ENCODE data around the gene LTA4H. TPM values are rescaled to one million over a fixed set of nuclear protein-coding genes. Genes with fewer than 3 reads are reported as not detected.

The LTA4H gene
- total and polyA plus RNA-seq, 2 donors = 61.5 to 72.1 TPM

DNA sequence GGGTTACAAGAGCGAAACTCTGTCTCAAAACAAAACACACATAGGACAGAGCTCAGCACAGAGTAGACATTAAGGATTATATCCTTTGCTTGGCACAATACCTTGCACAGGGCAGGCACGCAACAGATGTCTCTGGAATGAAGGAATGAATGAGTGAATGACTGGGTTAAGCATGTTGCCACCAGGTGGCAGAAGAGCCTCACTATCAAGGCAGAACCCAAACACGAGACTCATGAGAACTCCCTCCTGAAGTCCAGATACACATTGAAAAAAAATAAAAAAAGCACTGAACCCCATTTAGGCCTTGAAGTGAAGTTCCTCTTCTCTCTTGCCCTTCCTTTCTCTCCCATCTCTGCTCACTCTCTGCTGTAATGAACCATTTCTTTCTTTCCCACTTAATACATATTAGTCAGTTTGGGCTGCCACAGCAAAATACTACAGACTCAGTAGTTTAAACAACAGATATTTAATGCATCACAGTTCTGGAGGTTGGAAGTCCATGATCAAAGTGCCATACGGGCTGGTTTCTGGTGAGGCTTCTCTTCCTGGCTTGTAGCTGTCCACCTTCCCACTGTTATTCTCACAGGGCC lies 26.6 kb upstream of the LTA4H start:
- no peak overlapping the region for H3K27ac ChIP-seq (ENCODE audit: low read depth in 1 of 2, low read length in 1 of 2)
- H3K4me3 ChIP-seq (ENCODE audit: low read length in 2 of 2) = no peak overlapping the region
- no peaks in the 10 kb centered on the region for H3K9me3 ChIP-seq (ENCODE audit: control insufficient read depth in 2 of 2, insufficient read depth in 1 of 2, low read length in 1 of 2)
- DNase-seq (ENCODE audit: low read depth in 6 of 9, low spot score in 9 of 9) = peak; percentile 40 to 86 (median 64)
- H3K4me1 ChIP-seq (ENCODE audit: control insufficient read depth in 2 of 2, insufficient read depth in 2 of 2, low read length in 2 of 2) = peaks cover 0 to 5% of the 10 kb centered on the region in 2 donors
- H3K36me3 ChIP-seq (ENCODE audit: control insufficient read depth in 2 of 2, insufficient read depth in 2 of 2, low read length in 1 of 2) = no peaks in the 10 kb centered on the region
- WGBS = 62% methylated on average over 4 of the region's 4 CpGs
- H3K27me3 ChIP-seq (ENCODE audit: control insufficient read depth in 2 of 2, insufficient read depth in 1 of 2, low read length in 1 of 2) = no peaks in the 10 kb centered on the region

DNA sequence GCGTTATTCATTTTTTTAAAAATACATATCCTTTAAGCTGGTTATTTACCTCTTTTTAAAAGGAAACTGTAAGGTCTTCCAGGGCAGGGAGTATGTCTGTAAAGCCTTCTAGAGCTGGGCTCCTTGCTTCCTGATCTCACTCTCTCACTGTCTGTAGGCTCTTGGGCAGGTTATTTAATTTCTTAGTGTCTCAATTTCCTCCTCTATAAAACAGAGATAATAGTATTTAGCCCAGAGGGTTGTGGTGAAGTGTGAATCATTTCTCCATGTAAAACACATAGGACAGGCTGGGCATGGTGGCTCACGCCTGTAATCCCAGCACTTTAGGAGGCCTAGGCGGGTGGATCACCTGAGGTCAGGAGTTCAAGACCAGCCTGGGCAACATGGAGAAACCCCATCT lies 25.9 kb upstream of the LTA4H start:
- H3K9me3 ChIP-seq (ENCODE audit: control insufficient read depth in 2 of 2, insufficient read depth in 1 of 2, low read length in 1 of 2) = no peaks in the 10 kb centered on the region
- no peak overlapping the region for H3K4me3 ChIP-seq (ENCODE audit: low read length in 2 of 2)
- H3K36me3 ChIP-seq (ENCODE audit: control insufficient read depth in 2 of 2, insufficient read depth in 2 of 2, low read length in 1 of 2) = no peaks in the 10 kb centered on the region
- peaks cover 0 to 5% of the 10 kb centered on the region in 2 donors for H3K4me1 ChIP-seq (ENCODE audit: control insufficient read depth in 2 of 2, insufficient read depth in 2 of 2, low read length in 2 of 2)
- no peak overlapping the region for H3K27ac ChIP-seq (ENCODE audit: low read depth in 1 of 2, low read length in 1 of 2)
- no peaks in the 10 kb centered on the region for H3K27me3 ChIP-seq (ENCODE audit: control insufficient read depth in 2 of 2, insufficient read depth in 1 of 2, low read length in 1 of 2)
- 98% methylated on average over 3 of the region's 3 CpGs for WGBS
- DNase-seq (ENCODE audit: low read depth in 6 of 9, low spot score in 9 of 9) = no peak

DNA sequence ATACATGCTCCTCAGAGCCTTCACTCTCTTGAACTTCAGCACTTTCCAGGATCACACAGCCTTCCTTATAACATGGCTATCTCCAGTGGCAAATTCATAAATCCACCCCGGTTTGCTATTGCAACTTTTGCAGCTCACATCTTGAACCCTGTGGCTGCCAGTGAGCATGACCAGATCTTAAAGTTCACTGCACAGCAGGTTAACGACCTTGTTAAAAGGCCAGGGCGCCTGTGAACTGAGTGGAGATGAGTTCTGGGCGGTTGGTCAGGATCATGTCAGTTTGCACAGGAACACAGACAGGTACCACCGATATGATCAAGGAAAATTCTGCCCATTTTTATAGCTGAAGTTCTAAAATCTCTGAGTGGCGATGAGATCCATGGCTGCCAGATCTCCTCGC lies 24.7 kb upstream of the LTA4H start:
- Histone ChIP-seq H3K4me1 (ENCODE audit: control insufficient read depth in 2 of 2, insufficient read depth in 2 of 2, low read length in 2 of 2) (peaks cover 0 to 5% of the 10 kb centered on the region in 2 donors), H3K9me3 (ENCODE audit: control insufficient read depth in 2 of 2, insufficient read depth in 1 of 2, low read length in 1 of 2) (no peaks in the 10 kb centered on the region), H3K27ac (ENCODE audit: low read depth in 1 of 2, low read length in 1 of 2) (no peak overlapping the region), H3K4me3 (ENCODE audit: low read length in 2 of 2) (no peak overlapping the region), H3K36me3 (ENCODE audit: control insufficient read depth in 2 of 2, insufficient read depth in 2 of 2, low read length in 1 of 2) (no peaks in the 10 kb centered on the region), H3K27me3 (ENCODE audit: control insufficient read depth in 2 of 2, insufficient read depth in 1 of 2, low read length in 1 of 2) (no peaks in the 10 kb centered on the region)
- WGBS = 95% methylated on average over 7 of the region's 7 CpGs
- DNase-seq (ENCODE audit: low read depth in 6 of 9, low spot score in 9 of 9) = no peak

DNA sequence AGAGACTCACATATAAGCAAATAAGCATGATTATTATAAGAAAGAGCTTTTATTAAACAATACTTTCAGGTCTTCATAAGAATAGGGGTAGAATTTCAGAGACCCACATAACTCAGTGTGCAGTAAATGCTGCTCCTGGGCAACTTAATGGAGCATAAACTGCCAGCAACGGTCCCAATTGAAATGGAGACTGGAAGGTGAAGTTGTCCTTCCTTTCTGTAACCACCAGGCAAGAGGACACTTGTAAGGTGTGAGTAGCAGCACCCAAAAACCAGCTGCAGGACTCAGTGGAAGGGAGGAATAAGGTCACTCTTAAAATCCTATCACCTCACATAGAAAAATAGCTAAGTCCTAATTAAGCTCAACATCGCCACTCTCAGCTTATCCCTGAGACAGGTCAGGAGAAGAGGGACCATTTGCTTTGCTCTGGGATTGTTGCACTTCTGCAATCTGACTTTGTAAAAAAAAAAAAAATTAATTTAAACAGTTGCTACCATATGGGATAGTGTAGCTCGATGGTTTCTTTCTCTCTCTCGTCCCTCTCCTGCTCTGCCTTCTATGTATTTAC lies 22.7 kb upstream of the LTA4H start:
- DNase-seq (ENCODE audit: low read depth in 6 of 9, low spot score in 9 of 9) = no peak
- Histone ChIP-seq H3K4me3 (ENCODE audit: low read length in 2 of 2) (no peak overlapping the region), H3K4me1 (ENCODE audit: control insufficient read depth in 2 of 2, insufficient read depth in 2 of 2, low read length in 2 of 2) (no peaks in the 10 kb centered on the region), H3K9me3 (ENCODE audit: control insufficient read depth in 2 of 2, insufficient read depth in 1 of 2, low read length in 1 of 2) (no peaks in the 10 kb centered on the region), H3K27me3 (ENCODE audit: control insufficient read depth in 2 of 2, insufficient read depth in 1 of 2, low read length in 1 of 2) (no peaks in the 10 kb centered on the region), H3K36me3 (ENCODE audit: control insufficient read depth in 2 of 2, insufficient read depth in 2 of 2, low read length in 1 of 2) (no peaks in the 10 kb centered on the region), H3K27ac (ENCODE audit: low read depth in 1 of 2, low read length in 1 of 2) (no peak overlapping the region)
- 96% methylated on average over 4 of the region's 4 CpGs for WGBS

DNA sequence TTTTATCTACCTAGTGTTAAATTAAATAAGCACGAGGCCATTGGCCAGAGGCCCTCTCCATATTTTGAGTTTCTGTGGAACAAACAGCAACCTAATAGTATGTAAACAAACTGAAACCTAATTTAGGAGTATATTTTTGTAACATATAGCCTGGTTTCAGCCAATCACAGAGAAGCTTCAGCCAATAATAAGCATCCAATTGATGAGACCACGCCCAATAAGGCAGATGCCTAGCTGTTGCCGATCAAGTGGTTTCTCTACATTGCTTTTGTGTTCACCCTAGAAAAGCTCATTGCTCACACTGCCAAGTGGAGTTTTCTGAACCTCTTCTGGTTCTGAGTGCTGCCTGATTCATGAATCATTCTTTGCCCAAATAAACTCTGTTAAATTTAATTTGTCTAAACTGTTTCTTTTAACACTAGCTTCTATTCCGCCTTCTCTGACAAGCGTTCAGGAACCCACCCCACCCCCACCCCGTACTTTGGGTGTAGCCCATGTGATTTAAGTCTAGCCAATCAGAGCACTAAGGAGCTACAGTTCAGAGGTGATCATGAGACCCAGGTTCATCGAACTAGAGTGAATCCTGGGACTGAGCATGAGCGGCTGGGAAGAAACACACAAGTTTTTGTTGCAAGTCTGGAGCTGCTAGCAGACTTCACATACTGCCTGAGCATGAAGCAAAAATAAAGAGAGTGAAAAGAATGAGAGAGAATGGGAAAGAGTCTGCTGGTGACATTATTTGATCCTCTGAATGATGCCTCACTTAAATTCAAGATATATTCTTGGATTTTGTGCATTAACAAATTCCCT lies 21.5 kb upstream of the LTA4H start:
- 98% methylated on average over 8 of the region's 8 CpGs for whole genome bisulfite sequencing
- no peak for DNase-seq (ENCODE audit: low read depth in 6 of 9, low spot score in 9 of 9)
- Histone ChIP-seq H3K36me3 (ENCODE audit: control insufficient read depth in 2 of 2, insufficient read depth in 2 of 2, low read length in 1 of 2) (no peaks in the 10 kb centered on the region), H3K9me3 (ENCODE audit: control insufficient read depth in 2 of 2, insufficient read depth in 1 of 2, low read length in 1 of 2) (no peaks in the 10 kb centered on the region), H3K4me3 (ENCODE audit: low read length in 2 of 2) (no peak overlapping the region), H3K27me3 (ENCODE audit: control insufficient read depth in 2 of 2, insufficient read depth in 1 of 2, low read length in 1 of 2) (no peaks in the 10 kb centered on the region), H3K27ac (ENCODE audit: low read depth in 1 of 2, low read length in 1 of 2) (no peak overlapping the region), H3K4me1 (ENCODE audit: control insufficient read depth in 2 of 2, insufficient read depth in 2 of 2, low read length in 2 of 2) (no peaks in the 10 kb centered on the region)

DNA sequence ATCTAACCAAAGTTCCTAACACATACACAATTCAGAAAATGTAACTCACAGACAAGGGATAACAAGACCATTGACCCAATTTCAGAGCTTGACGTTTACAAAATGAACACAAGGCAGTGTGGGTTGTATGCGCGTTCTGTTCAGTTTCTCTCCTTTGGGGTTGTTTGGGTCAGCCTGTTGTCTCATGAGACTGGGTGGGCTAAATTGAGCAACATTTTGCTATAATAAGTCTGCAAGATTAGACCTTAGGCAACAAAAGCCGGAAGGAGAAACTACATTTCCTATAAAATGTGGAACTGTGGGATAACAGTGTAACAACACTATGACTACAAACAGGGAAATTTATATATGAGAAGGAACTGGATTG lies 18.8 kb upstream of the LTA4H start:
- WGBS = 96% methylated on average over 4 of the region's 4 CpGs
- no peak for DNase-seq (ENCODE audit: low read depth in 6 of 9, low spot score in 9 of 9)
- Histone ChIP-seq H3K27ac (ENCODE audit: low read depth in 1 of 2, low read length in 1 of 2) (no peak overlapping the region), H3K9me3 (ENCODE audit: control insufficient read depth in 2 of 2, insufficient read depth in 1 of 2, low read length in 1 of 2) (no peaks in the 10 kb centered on the region), H3K4me1 (ENCODE audit: control insufficient read depth in 2 of 2, insufficient read depth in 2 of 2, low read length in 2 of 2) (no peaks in the 10 kb centered on the region), H3K4me3 (ENCODE audit: low read length in 2 of 2) (no peak overlapping the region), H3K36me3 (ENCODE audit: control insufficient read depth in 2 of 2, insufficient read depth in 2 of 2, low read length in 1 of 2) (no peaks in the 10 kb centered on the region), H3K27me3 (ENCODE audit: control insufficient read depth in 2 of 2, insufficient read depth in 1 of 2, low read length in 1 of 2) (no peaks in the 10 kb centered on the region)

DNA sequence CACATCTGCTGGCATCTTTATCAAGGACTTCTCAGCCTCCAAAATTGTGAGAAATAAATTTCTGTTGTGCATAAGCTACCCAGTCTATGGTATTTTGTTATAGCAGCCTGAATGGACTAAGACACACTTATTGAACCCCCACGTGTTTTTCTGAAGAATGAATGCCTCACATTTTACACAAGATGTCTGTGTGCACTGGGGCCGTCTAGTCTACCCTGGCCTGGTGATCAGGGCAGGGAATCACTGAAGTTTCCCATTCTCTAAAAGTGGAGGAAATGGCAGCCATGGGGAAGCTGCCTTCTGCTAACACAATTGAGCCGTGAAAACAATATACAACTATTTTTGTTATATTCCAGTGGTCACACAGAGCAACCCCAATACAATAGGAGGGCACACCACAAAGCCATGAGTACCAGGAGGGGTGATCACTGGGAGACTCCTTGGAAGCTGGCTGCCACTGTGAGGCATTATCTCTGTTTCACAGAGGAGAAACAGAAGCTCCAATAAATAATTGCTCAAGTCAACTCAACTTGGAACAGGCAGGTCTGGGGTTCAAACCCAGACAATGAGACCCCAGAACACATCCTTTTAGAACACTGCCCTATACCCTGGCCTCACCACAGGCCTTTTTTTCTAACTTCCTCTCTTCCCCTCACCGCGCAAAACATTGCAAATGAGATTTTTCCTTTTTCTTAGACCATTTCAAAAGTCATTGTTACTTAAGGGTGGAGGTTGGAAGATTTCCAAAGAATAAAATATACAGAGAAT lies 18.3 kb upstream of the LTA4H start:
- no peak for DNase-seq (ENCODE audit: low read depth in 6 of 9, low spot score in 9 of 9)
- WGBS = 67% methylated on average over 5 of the region's 5 CpGs
- no peak overlapping the region for H3K27ac ChIP-seq (ENCODE audit: low read depth in 1 of 2, low read length in 1 of 2)

DNA sequence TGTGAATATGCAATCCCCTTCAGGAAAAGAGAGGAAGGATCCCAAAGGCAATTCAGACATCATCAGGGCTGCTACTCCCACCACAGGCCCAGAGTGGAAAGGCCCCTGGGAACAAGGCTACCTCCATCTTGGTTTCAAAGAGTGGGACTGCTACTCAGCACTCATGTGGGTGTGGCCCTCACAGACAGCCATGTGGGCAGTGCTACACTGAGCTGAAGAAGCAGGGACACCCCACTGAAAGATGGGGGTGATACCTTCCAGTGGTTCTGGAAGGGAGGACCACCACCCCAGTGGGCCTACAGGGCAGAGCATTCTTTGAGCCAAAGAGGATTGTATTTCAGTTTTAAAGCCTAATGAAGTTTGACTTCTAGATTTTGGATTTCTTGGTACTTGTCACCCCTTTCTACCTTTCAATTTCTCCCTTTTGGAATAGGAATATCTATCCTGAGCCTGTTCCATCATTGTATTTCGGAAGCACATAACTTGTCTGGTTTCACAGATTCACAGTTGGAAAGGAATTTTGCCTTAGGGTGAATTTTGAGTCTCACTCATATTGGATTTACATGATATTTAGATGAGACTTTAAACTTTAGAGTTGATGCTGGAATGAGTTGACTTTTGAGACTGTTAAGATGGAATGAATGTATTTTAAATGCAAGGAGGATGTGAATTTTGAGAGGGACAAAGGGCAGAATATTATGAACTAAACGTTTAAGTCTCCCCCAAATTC lies 16.5 kb upstream of the LTA4H start:
- H3K36me3 ChIP-seq (ENCODE audit: control insufficient read depth in 2 of 2, insufficient read depth in 2 of 2, low read length in 1 of 2) = no peaks in the 10 kb centered on the region
- no peak overlapping the region for H3K4me3 ChIP-seq (ENCODE audit: low read length in 2 of 2)
- H3K9me3 ChIP-seq (ENCODE audit: control insufficient read depth in 2 of 2, insufficient read depth in 1 of 2, low read length in 1 of 2) = no peaks in the 10 kb centered on the region
- 94% methylated on average over 2 of the region's 2 CpGs for WGBS
- peaks cover 0 to 2% of the 10 kb centered on the region in 2 donors for H3K4me1 ChIP-seq (ENCODE audit: control insufficient read depth in 2 of 2, insufficient read depth in 2 of 2, low read length in 2 of 2)
- DNase-seq (ENCODE audit: low read depth in 6 of 9, low spot score in 9 of 9) = no peak
- H3K27ac ChIP-seq (ENCODE audit: low read depth in 1 of 2, low read length in 1 of 2) = no peak overlapping the region
- no peaks in the 10 kb centered on the region for H3K27me3 ChIP-seq (ENCODE audit: control insufficient read depth in 2 of 2, insufficient read depth in 1 of 2, low read length in 1 of 2)

More for the DNA sequence above, 18.3 kb upstream of the LTA4H start:
- no peaks in the 10 kb centered on the region for H3K27me3 ChIP-seq (ENCODE audit: control insufficient read depth in 2 of 2, insufficient read depth in 1 of 2, low read length in 1 of 2)
- H3K4me1 ChIP-seq (ENCODE audit: control insufficient read depth in 2 of 2, insufficient read depth in 2 of 2, low read length in 2 of 2) = no peaks in the 10 kb centered on the region
- no peaks in the 10 kb centered on the region for H3K9me3 ChIP-seq (ENCODE audit: control insufficient read depth in 2 of 2, insufficient read depth in 1 of 2, low read length in 1 of 2)
- H3K36me3 ChIP-seq (ENCODE audit: control insufficient read depth in 2 of 2, insufficient read depth in 2 of 2, low read length in 1 of 2) = no peaks in the 10 kb centered on the region
- no peak overlapping the region for H3K4me3 ChIP-seq (ENCODE audit: low read length in 2 of 2)

Measured in thymus (tissue), 11 donors.